8988T (cell line): Measurements from ENCODE around the gene NEB.
"Not testable (repeated sequence)": the region's sequence is repeated elsewhere in the genome, so short reads cannot be mapped to it uniquely, and the experiment has no call there.

Source experiments
- DNase-seq: peaks from one replicate; pipeline ENCODE4 v3.0.0; 2011

The NEB gene

GRCh38 chr2:151760139-151760650 is 25.9 kb upstream of the NEB start:
- DNase-seq = no peak

GRCh38 chr2:151758744-151759143 is 24.5 kb upstream of the NEB start:
- DNase-seq = no peak

GRCh38 chr2:151757861-151758260 is 23.6 kb upstream of the NEB start:
- DNase-seq = no peak

GRCh38 chr2:151756820-151757219 is 22.5 kb upstream of the NEB start:
- DNase-seq = no peak

GRCh38 chr2:151754253-151754897 is 20.1 kb upstream of the NEB start:
- no peak for DNase-seq

GRCh38 chr2:151753540-151753939 is 19.3 kb upstream of the NEB start:
- DNase-seq = no peak

- DNase-seq = not testable (repeated sequence)
These were observed 11.0 kb upstream of the NEB start for GRCh38 chr2:151745261-151745660.

- DNase-seq = no peak
These were observed 3.9 kb downstream of the NEB start for GRCh38 chr2:151730262-151730975.

- no peak for DNase-seq
These were observed 4.4 kb downstream of the NEB start for GRCh38 chr2:151729837-151730236.

- DNase-seq = no peak
These were observed 4.9 kb downstream of the NEB start for GRCh38 chr2:151729415-151729811.

- DNase-seq = no peak
These were observed 5.4 kb downstream of the NEB start for GRCh38 chr2:151728804-151729414.

- no peak for DNase-seq
These were observed 6.4 kb downstream of the NEB start for GRCh38 chr2:151727593-151728552.

GRCh38 chr2:151721161-151721560 is 13.1 kb downstream of the NEB start:
- no peak for DNase-seq

- no peak for DNase-seq
These were observed 13.8 kb downstream of the NEB start for GRCh38 chr2:151720521-151720920.

- DNase-seq = no peak
These were observed 15.5 kb downstream of the NEB start for GRCh38 chr2:151718796-151719195.

- DNase-seq = no peak
These were observed 16.0 kb downstream of the NEB start for GRCh38 chr2:151718247-151718646.

- no peak for DNase-seq
These were observed 17.6 kb downstream of the NEB start for GRCh38 chr2:151716721-151717120.

GRCh38 chr2:151713291-151713903 is 20.9 kb downstream of the NEB start:
- no peak for DNase-seq

- no peak for DNase-seq
These were observed 23.3 kb downstream of the NEB start for GRCh38 chr2:151711025-151711424.

- no peak for DNase-seq
These were observed 25.5 kb downstream of the NEB start for GRCh38 chr2:151708788-151709187.

- no peak for DNase-seq
These were observed 26.4 kb downstream of the NEB start for GRCh38 chr2:151707857-151708256.

- not testable (repeated sequence) for DNase-seq
These were observed 29.8 kb downstream of the NEB start for GRCh38 chr2:151704480-151704961.
